GM21360 (cell line): ENCODE results near the gene CD300LD.
"Not testable (repeated sequence)": the region's sequence is repeated elsewhere in the genome, so short reads cannot be mapped to it uniquely, and the experiment has no call there.

Experiments used
- ATAC-seq: cut with Tn5 transposase; IDR thresholded peaks from one replicate; pipeline ENCODE4 v1.9.1; 2021; ENCODE audit warnings: mild to moderate bottlenecking, moderate library complexity; ENCODE audit not compliant: unreplicated experiment

Gene CD300LD

GRCh38 chr17:74573635-74574034 is 18.4 kb downstream of the CD300LD start:
- not testable (repeated sequence) for ATAC-seq

DNA sequence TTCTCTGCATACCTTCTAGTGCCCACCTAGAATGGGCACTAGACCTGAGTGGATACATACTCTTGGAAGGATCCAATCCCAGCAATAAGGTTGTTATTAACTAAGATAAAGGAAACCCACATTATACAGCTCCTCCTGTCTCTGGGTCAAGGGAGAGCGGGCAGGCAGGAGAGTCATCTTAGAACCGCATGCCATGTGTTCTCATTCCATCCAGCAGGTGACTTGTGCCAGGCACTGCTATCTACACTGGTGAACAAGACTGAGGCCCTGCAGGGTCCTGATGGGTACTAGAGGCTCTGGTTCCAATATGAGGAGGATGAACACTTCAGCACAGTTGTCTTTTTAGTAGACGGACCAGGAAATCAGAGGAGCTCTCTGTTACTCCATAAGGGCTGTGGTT is 18.9 kb downstream of the CD300LD start:
- ATAC-seq, result no peak

DNA sequence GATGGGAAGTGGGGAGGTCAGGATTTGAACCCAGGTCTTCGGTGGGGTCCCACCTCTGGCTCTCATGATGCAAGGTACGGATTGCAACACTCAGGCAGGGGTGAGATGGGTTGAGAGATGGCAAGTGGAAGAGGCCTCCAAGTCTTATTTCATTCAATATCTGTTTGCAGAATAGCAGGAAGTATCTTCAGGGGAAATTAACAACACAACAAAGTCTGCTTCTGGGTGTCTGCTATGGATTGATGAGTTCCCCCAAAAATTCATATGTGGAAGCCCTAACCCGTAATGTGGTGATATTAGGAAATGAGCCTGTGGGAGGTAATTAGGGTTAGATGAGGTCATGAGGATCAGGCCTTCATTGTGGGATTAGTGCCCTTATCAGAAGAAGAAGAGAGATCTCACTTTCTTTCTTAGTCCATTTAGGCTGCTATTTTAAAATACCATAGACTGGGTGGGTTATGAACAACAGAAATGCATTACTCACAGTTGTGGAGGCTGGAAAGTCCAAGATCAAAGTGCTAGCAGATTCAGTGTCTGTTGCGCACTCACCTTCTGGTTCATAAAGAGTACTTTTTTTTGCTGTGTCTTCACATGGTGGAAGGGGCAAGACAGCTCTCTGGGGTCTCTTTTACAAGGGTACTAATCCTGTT is 20.3 kb downstream of the CD300LD start:
- ATAC-seq, result no peak

DNA sequence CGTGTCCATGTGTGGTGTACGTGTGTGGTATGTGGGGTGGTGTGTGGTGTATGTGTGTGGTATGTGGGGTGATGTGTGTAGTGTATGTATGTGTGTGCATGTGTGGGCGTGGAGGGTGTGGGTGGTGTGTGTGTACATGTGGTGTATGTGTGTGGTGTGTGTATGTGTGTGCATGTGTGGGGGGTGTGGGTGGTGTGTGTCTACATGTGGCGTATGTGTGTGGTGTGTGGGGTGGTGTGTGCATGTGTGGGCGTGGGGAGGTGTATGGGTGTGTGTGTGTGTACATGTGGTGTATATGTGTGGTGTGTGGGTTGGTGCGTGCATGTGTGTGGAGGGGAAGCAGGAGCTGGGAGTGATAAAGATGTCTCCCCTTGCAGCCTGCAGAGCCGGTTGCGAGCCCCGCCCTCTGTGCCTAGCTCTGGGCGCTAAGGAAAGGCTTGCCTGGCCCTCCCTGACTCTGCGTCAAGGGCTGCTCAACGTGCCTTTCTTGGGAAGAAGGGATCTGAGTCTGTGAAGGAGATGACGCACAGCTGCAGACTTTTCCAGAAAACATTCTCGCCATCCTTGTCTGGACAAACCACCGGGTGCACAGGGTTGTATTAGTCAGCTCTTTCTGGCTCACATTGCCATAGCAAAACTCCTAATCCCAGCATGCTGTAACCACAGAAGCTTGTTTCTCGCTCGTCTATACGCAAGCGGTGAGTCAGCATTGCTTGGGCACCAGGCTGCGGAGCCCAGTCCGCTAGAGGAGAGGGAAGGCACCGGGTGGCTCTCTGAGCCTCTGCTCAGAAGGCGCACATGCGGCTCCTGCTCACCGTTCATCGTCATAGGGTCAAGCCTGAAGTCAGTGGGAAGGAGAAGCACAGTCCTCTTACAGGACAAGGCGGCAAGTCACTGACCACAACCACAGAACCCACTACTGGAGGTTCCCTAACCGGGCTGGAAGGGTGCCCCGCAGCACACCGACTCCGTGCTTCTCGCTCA is 22.8 kb downstream of the CD300LD start:
- no peak for ATAC-seq

DNA sequence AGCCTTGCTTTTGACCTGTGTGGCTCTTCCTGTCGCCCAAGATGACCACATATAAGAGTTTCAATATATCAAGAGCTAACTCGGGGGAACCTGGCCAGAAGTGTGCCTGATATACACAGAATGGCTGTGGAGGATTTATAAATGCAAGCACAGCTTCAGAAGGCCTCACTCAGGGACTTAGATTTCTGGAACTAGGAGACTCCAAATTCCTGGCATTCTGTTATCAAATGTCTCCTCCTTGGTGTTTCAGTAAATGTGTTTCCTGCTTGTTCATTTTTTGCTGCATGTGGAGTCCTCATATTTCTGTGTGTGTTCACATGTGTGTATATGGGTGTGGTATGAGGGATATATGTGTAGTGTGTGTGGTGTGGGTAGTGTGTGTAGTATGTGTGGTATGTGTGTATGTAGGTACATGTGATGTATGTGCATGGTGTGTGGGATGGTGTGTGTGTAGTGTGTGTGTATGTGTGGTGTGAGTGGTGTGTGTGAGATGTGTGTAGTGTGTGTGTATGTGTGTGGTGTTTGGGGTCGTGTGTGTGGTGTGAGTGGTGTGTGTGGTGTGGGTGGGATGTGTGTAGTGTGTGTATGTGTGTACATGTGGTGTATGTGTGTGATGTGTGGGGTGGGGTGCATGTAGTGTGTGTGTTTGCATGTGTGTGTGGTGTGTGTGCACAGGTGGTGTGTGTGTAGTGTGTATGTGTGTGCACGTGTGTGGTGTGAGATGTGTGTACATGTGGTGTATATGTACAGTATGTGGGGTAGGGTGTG is 23.8 kb downstream of the CD300LD start:
- ATAC-seq, result no peak

GRCh38 chr17:74567397-74567796 is 24.7 kb downstream of the CD300LD start, which contains the start of gene CD300H:
Gene CD300H (minus strand): TSS chr17:74567509.
- ATAC-seq, result no peak

DNA sequence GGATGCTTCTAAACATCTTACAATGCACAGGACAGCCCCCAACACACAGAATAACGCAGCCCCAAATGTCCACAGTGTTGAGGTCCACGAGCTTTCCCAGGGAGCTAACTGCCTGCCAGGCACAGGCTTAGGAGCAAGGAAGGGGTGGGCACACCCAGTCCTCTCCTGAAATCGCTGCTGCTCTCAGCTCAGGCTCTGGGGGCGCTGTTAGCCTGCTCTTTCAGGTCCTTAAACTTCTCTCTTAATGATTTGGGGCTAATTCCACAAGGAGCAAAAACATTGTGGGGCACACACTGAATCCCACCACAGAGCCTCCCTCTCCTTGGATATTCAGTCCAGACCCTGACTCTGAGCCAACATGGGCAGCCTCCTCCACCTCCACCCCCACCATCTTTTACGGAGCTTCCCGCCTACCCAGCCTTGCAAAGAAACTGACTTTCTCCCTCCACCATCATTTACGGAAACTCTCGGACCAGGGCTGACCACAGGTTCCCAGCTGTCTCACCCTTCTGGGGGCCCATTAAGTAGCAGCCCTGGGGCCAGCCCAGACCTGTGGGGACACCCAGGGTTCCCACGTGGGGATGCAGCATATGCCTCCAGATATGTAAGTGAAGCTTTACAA is 25.8 kb downstream of the CD300LD start:
- ATAC-seq, result no peak

DNA sequence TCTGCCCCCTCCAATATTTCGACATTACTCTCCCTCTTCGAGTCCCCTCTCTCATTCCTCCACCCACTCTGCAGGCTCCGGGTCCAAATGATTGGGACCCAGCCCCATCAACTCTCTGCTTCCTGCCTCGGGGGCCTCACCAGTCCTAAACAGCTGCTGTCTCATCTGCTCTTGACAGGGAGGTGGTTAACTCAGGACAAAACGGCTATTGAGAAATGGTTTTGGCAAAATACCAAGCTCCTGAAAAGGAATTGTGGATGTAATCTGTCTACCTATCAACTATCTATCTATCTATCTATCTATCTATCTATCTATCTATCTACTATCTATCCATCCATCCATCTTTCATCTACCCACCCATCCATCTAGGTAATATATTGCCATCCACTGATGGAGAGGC is 27.0 kb downstream of the CD300LD start:
- ATAC-seq, result no peak

DNA sequence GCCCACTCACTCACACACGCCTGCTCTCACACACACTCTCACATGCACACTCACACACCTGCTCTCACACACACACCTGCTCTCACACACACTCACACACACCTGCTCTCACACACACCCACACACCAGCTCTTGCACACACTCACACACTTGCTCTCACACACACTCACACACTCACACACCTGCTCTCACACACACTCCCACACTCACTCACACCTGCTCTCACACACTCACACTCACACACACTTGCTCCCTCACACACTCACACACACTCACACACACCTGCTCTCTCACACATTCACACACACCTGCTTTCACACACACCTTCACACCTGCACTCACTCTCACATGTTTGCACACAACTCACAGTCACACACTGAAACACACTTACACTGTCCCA is 28.7 kb downstream of the CD300LD start:
- ATAC-seq, result no peak

DNA sequence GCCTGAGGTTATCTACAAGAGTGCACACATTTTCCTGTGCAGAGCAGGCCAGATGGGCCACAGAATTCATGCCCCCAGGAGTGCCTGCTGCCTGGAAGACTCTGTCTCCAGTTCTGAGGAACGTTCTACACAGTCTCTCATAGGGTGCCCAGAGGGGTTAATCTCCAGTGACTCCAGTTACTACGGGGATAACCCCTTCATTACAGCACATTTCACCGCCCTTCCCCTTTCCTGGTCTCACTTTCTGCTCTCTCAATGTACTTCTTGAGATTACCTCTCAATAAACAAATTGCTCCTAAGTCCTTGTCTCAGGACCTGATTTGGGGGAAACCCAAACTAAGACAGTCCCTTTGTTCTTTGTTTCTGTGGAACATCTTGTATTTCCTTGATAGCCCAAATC is 30.5 kb downstream of the CD300LD start:
- ATAC-seq, result no peak

DNA sequence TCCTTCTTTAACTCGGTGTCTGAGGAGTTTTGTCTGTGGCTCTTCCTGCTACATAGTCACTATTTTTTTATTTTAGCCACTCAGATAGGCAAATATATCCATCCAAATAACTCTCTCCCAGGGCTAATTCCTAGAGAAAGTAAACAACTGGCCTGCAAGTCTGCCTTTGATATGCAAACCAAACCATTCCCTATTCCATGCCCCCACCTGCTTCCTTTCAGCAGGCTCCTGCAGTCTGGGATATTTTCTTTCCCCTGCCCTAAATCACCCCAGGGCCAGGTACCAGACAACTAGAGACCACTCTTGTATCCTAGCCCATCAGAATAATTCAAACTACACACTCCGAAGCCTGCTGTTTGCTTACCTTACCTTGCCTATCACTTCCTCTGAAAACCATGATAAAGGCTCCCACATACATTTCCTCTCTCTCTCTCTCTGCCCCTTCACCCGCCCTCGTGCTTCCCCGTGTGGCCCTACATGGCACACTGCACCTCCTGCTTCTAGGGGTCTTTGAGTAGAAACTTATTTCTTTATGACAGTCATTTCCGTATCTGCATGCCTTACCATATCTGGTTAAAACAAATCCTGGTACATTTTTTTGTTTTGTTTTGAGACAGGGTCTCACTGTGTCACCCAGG is 33.1 kb downstream of the CD300LD start:
- no peak for ATAC-seq

GRCh38 chr17:74558402-74558801 is 33.7 kb downstream of the CD300LD start:
- ATAC-seq, result not testable (repeated sequence)

GRCh38 chr17:74555427-74555940 is 36.6 kb downstream of the CD300LD start:
- no peak for ATAC-seq

- ATAC-seq, result no peak
Measured at GRCh38 chr17:74554909-74555308, 37.2 kb downstream of the CD300LD start.

DNA sequence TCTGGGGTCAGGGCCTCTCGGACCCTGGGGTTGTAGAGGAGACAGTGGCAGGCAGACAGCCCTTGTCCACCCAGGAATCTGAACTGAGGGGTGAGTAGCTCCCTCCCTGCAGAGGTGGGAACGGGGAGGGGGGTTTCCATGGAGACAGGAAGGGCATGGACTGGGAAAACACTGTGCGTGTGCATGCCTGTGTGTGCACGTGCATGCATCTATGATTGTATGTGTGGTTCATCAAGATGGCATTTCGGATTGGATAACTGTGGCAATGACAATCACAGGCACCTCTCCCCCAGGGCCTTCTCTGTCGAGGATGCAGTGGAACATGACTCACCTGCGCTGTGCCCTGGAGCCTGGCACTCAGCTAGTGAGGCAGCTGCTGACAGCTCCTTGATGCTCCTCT is 40.0 kb downstream of the CD300LD start:
- no peak for ATAC-seq

- ATAC-seq, result no peak
Measured at GRCh38 chr17:74550602-74551001, 41.5 kb downstream of the CD300LD start.

GRCh38 chr17:74549343-74549742 is 42.7 kb downstream of the CD300LD start:
- ATAC-seq, result no peak

DNA sequence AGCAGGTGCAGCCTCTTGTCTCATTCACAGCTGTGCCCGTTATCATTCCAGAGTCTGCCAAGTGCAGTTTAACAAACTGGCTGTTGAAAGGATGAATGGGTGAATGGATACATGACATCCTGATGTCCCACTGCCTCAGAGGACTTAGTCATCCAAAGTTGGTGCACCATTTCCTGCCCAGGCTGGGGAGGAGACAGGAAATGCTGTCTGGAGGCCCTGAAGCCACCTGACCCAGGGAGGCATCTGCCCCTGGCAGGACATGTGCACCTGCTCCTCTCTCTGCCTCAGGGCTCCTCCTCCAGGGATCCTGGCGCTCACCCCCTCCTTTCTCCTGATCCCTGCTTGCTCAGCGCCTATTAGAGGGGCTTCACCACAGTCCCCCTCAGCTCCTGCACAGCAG is 44.3 kb downstream of the CD300LD start:
- no peak for ATAC-seq

GRCh38 chr17:74547264-74547663 is 44.8 kb downstream of the CD300LD start:
- no peak for ATAC-seq

DNA sequence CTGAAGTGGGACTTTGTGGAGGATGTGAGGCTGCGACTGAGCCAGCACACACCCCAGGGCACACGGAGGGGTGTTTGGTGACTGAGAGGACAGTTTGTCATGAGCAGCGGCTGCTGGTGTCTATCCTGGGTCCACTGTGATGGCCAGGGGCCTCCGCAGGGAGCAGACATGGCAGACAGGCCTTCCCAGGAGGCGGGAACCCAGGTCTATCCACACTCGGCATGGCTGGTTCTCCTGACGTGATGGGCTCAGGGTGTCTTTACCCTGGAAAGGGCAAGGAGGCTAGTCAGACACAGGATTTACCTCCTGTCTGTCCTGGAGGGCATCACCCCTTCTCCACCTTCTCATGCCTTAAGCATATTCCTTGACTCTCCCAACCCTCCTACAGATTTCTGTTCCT is 45.5 kb downstream of the CD300LD start:
- no peak for ATAC-seq
